ENCODE measurements around the gene PUM1. TPM values are rescaled to one million over a fixed set of nuclear protein-coding genes. Genes with fewer than 3 reads are reported as not detected.
"Not testable (repeated sequence)": the region's sequence is repeated elsewhere in the genome, so short reads cannot be mapped to it uniquely, and the experiment has no call there.

The PUM1 gene
- total and polyA plus RNA-seq, 2 donors (not counting 3 experiments of a cell fraction or from before 2014, with no cell fraction given), result 94.7 to 124 TPM

DNA sequence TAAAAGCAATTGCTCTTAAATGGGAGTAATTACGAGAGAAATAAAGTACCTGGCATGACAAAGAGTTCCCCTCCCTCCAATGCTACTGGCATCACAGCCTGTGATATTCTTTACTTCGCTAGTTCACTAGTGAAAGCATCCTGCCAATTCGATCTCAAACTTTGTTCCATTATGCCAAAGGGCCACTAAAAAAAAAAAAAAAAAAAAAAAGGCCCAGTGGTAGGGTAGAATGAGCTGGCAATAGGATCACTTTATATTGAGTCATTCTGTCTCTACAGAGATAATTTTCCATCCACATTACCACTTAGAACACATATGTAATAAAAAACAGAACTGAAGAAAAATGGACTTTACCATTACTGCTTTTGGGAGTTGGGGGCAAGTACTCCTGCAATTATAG is 11.2 kb downstream of the PUM1 start:
- FAIRE-seq (no peak), DNase-seq (ENCODE audit: low read depth, low spot score) (no peak)
- CTCF ChIA-PET, result interaction anchor here (0.6 to 0.7 kb wide), 2 partner anchors 12 to 1875 kb away, joined by 3 to 4 read pairs; no protein-coding TSS in a partner anchor
- intact Hi-C loops (cut with micrococcal nuclease), result no loop called here
- H3K36me3 ChIP-seq (ENCODE audit: control insufficient read depth in 2 of 2, extremely low read depth in 1 of 2, insufficient read depth in 2 of 2, low read length in 2 of 2), result peaks cover 11 to 19% of the 10 kb centered on the region in 2 experiments
- no peak for TF ChIP-seq POLR2A (IDR thresholded peaks at IDR 0.05; ENCODE audit: low read depth, low read length)
- TF ChIP-seq POLR2AphosphoS5 (IDR thresholded peaks at IDR 0.05; ENCODE audit: insufficient read depth, low read depth, low read length), result no peak
- no peak for TF ChIP-seq JUN (IDR thresholded peaks at IDR 0.05; ENCODE audit: borderline replicate concordance, insufficient read depth, insufficient read length, low read depth)
- no peak for TF ChIP-seq MYC (IDR thresholded peaks at IDR 0.05; ENCODE audit: low read depth, low read length)
- TF ChIP-seq, protein P1, sequence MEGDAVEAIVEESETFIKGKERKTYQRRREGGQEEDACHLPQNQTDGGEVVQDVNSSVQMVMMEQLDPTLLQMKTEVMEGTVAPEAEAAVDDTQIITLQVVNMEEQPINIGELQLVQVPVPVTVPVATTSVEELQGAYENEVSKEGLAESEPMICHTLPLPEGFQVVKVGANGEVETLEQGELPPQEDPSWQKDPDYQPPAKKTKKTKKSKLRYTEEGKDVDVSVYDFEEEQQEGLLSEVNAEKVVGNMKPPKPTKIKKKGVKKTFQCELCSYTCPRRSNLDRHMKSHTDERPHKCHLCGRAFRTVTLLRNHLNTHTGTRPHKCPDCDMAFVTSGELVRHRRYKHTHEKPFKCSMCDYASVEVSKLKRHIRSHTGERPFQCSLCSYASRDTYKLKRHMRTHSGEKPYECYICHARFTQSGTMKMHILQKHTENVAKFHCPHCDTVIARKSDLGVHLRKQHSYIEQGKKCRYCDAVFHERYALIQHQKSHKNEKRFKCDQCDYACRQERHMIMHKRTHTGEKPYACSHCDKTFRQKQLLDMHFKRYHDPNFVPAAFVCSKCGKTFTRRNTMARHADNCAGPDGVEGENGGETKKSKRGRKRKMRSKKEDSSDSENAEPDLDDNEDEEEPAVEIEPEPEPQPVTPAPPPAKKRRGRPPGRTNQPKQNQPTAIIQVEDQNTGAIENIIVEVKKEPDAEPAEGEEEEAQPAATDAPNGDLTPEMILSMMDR (IDR thresholded peaks at IDR 0.05; ENCODE audit: extremely low read depth in 1 of 2, insufficient read depth in 1 of 2, low read depth in 1 of 2, low read length in 2 of 2), result no peak
- TF ChIP-seq, protein P2, sequence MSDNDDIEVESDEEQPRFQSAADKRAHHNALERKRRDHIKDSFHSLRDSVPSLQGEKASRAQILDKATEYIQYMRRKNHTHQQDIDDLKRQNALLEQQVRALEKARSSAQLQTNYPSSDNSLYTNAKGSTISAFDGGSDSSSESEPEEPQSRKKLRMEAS (IDR thresholded peaks at IDR 0.05; ENCODE audit: insufficient read depth, insufficient read length), result no peak
- TF ChIP-seq GATA2 (IDR thresholded peaks at IDR 0.05; ENCODE audit: insufficient read depth, insufficient read length, low read depth, low read length), result no peak
- TF ChIP-seq EZH2 (IDR thresholded peaks at IDR 0.05; ENCODE audit: borderline replicate concordance, low read depth, low read length, severe bottlenecking), result no peak
- no peak for TF ChIP-seq FOS (IDR thresholded peaks at IDR 0.05; ENCODE audit: borderline replicate concordance, insufficient read depth, low read length)
- dilution Hi-C loops (cut with MboI; ENCODE audit: extremely low pct_ligation_motif_present, low sequenced_read_pairs), result no loop called here
- POLR2A ChIA-PET, result interaction anchor here (0.6 to 1.0 kb wide), 4 partner anchors 10 to 516 kb away, joined by 3 to 7 read pairs (median 6); no protein-coding TSS in a partner anchor
- no peaks in the 10 kb centered on the region for H3K9me1 ChIP-seq (replicated peaks; ENCODE audit: control insufficient read depth, extremely low read depth, insufficient read depth, low read length)
- peaks cover 20% of the 10 kb centered on the region for H4K20me1 ChIP-seq (replicated peaks; ENCODE audit: control insufficient read depth, extremely low read depth, insufficient read depth, low read length)
- H3K9ac ChIP-seq (replicated peaks; ENCODE audit: extremely low read depth, insufficient read depth, low read length), result no peak overlapping the region
- no TSS peak for BruUV-seq (replicated peaks)
- no peak overlapping the region for H3K4me3 ChIP-seq (replicated peaks in 1 of 3; ENCODE audit: insufficient read depth in 1 of 3, low read depth in 1 of 3, low read length in 3 of 3)
- H3K4me2 ChIP-seq (ENCODE audit: insufficient read depth, low read length), result no peak overlapping the region
- no peaks in the 10 kb centered on the region for H3K9me3 ChIP-seq (replicated peaks; ENCODE audit: control insufficient read depth, insufficient read depth, low read length)
- no peak overlapping the region for H3K27ac ChIP-seq (ENCODE audit: insufficient read depth, low read depth, low read length)
- no peaks in the 10 kb centered on the region for H3K27me3 ChIP-seq (ENCODE audit: control insufficient read depth in 2 of 2, insufficient read depth in 2 of 2, low read length in 2 of 2)
- peaks cover 97% of the 10 kb centered on the region for H3K79me2 ChIP-seq (ENCODE audit: control insufficient read depth, insufficient read depth, low read length)
- no peaks in the 10 kb centered on the region for H3K4me1 ChIP-seq (ENCODE audit: control insufficient read depth, extremely low read depth, insufficient read depth, low read length)
- H2AFZ ChIP-seq (ENCODE audit: low read depth, low read length), result no peak overlapping the region

DNA sequence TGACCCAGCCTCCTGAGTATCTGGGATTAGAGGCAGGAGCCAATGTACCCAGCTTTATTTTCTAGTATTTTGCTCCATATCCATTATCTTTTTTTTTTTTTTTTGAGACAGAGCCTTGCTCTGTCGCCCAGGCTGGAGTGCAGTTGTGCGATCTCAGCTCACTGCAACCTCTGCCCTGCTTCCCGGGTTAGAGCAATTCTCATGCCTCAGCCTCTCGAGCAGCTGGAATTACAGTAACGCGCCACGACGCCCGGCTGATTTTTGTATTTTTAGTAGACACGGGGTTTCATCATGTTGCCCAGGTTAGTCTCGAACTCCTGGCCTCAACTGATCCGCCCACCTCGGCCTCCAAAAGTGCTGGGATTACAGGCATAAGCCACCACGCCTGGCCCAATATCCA is 12.9 kb downstream of the PUM1 start:
- FAIRE-seq; H3K27me3 ChIP-seq (ENCODE audit: control insufficient read depth in 2 of 2, insufficient read depth in 2 of 2, low read length in 2 of 2); BruUV-seq (replicated peaks); CTCF ChIA-PET; H3K9ac ChIP-seq (replicated peaks; ENCODE audit: extremely low read depth, insufficient read depth, low read length); intact Hi-C loops (cut with micrococcal nuclease); H3K4me3 ChIP-seq (replicated peaks in 1 of 3; ENCODE audit: insufficient read depth in 1 of 3, low read depth in 1 of 3, low read length in 3 of 3); H3K27ac ChIP-seq (ENCODE audit: insufficient read depth, low read depth, low read length); H3K4me2 ChIP-seq (ENCODE audit: insufficient read depth, low read length); H2AFZ ChIP-seq (ENCODE audit: low read depth, low read length); H3K4me1 ChIP-seq (ENCODE audit: control insufficient read depth, extremely low read depth, insufficient read depth, low read length); H3K9me3 ChIP-seq (replicated peaks; ENCODE audit: control insufficient read depth, insufficient read depth, low read length); DNase-seq (ENCODE audit: low read depth, low spot score); POLR2A ChIA-PET; H3K9me1 ChIP-seq (replicated peaks; ENCODE audit: control insufficient read depth, extremely low read depth, insufficient read depth, low read length); dilution Hi-C loops (cut with MboI; ENCODE audit: extremely low pct_ligation_motif_present, low sequenced_read_pairs): not testable (repeated sequence)
- Histone ChIP-seq H4K20me1 (replicated peaks; ENCODE audit: control insufficient read depth, extremely low read depth, insufficient read depth, low read length) (peaks cover 17% of the 10 kb centered on the region), H3K79me2 (ENCODE audit: control insufficient read depth, insufficient read depth, low read length) (peaks cover 96% of the 10 kb centered on the region), H3K36me3 (ENCODE audit: control insufficient read depth in 2 of 2, extremely low read depth in 1 of 2, insufficient read depth in 2 of 2, low read length in 2 of 2) (peaks cover 9 to 12% of the 10 kb centered on the region in 2 experiments)
